ENCODE data around the gene CPXM2. TPM values are rescaled to one million over a fixed set of nuclear protein-coding genes. Genes with fewer than 3 reads are reported as not detected.
A peak's percentile ranks its signal among the peaks of the same experiment; 100 is the strongest.

CPXM2 gene
- total RNA-seq, 1 donor = not detected

DNA sequence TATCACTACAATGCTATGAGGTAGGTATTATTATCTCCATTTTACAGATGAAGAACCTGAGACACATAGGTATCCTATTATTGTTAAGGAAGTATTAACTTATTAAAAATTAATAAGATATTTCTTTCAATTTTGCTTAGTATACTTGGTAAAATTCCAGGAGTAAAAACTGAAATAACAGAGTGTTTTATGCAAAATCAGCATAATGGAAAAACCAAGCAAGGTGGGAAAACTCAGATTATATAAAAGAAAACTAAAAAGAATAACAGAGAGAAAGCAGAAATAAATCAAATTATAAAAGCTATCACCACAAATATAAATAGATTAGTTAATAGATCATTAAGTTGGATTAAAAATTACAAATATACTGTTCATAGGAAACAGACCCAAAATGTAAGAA, 82.0 kb downstream of the CPXM2 start:
- TF ChIP-seq, protein P1, sequence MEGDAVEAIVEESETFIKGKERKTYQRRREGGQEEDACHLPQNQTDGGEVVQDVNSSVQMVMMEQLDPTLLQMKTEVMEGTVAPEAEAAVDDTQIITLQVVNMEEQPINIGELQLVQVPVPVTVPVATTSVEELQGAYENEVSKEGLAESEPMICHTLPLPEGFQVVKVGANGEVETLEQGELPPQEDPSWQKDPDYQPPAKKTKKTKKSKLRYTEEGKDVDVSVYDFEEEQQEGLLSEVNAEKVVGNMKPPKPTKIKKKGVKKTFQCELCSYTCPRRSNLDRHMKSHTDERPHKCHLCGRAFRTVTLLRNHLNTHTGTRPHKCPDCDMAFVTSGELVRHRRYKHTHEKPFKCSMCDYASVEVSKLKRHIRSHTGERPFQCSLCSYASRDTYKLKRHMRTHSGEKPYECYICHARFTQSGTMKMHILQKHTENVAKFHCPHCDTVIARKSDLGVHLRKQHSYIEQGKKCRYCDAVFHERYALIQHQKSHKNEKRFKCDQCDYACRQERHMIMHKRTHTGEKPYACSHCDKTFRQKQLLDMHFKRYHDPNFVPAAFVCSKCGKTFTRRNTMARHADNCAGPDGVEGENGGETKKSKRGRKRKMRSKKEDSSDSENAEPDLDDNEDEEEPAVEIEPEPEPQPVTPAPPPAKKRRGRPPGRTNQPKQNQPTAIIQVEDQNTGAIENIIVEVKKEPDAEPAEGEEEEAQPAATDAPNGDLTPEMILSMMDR (IDR thresholded peaks at IDR 0.05; ENCODE audit: insufficient read depth, low read depth, low read length) = no peak
- DNase-seq (ENCODE audit: low read depth) = no peak
- no peak overlapping the region for H3K4me3 ChIP-seq (ENCODE audit: low read depth, low read length)

GRCh38 chr10:123808906-123809305, 82.7 kb downstream of the CPXM2 start:
- peak; percentile 49 for DNase-seq (ENCODE audit: low read depth)
- H3K4me3 ChIP-seq (ENCODE audit: low read depth, low read length) = no peak overlapping the region
- TF ChIP-seq, protein P1 (IDR thresholded peaks at IDR 0.05; ENCODE audit: insufficient read depth, low read depth, low read length) = no peak

- TF ChIP-seq, protein P1 (IDR thresholded peaks at IDR 0.05; ENCODE audit: insufficient read depth, low read depth, low read length) = no peak
- no peak for DNase-seq (ENCODE audit: low read depth)
Observed at GRCh38 chr10:123808286-123808685, 83.3 kb downstream of the CPXM2 start.

DNA sequence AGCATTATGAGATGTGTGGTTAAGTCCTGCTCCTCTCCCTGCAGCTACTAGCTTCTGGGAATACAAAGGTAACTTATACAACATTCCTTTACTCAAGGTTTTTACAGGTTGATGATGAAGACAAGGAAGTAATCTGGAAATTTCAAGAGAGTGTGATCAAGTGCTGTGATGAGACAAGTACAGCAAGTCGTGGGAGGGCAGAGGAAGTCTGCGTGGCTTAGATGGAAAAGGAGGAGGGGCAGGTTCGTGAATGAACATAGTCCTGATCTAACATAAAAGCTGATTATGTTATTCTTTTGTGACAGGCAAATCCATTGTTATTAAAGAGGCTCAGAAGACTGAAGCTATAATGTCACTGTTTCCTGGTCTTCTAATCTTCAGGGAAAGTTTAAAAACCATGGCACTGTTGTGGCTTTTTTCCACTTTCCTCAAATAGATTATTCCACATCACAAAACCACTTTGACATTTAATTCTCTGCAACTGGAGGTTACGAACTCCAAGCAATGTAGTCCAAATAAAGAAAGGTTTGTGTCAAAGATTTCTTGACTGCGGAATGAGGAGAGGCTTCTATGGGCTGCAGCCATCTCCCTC, 84.1 kb downstream of the CPXM2 start:
- no peak overlapping the region for H3K4me3 ChIP-seq (ENCODE audit: low read depth, low read length)
- TF ChIP-seq, protein P1 (IDR thresholded peaks at IDR 0.05; ENCODE audit: insufficient read depth, low read depth, low read length) = no peak
- no peak for DNase-seq (ENCODE audit: low read depth)

More at GRCh38 chr10:123808286-123808685, 83.3 kb downstream of the CPXM2 start:
- H3K4me3 ChIP-seq (ENCODE audit: low read depth, low read length) = no peak overlapping the region

DNA sequence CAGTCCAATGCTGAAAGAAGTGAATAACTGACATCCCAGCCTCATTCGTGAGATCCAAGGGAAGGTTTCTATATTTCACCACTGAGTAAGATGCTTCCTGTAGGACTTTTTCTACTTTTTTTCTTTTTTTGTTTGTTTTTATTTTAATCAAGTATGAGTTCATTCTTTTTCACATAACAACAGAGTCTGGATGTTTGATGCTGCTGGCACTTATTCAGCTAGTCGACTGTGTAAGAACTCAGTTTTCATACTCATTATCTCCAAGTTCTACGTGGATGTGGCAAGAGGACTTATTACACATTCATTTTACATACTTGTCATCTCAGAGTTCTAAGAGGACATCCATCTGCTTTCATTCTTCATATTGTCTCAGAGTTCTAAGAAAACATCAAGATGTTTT, 86.9 kb downstream of the CPXM2 start:
- TF ChIP-seq, protein P1 (IDR thresholded peaks at IDR 0.05; ENCODE audit: insufficient read depth, low read depth, low read length) = no peak
- DNase-seq (ENCODE audit: low read depth) = peak; percentile 14
- H3K4me3 ChIP-seq (ENCODE audit: low read depth, low read length) = no peak overlapping the region

DNA sequence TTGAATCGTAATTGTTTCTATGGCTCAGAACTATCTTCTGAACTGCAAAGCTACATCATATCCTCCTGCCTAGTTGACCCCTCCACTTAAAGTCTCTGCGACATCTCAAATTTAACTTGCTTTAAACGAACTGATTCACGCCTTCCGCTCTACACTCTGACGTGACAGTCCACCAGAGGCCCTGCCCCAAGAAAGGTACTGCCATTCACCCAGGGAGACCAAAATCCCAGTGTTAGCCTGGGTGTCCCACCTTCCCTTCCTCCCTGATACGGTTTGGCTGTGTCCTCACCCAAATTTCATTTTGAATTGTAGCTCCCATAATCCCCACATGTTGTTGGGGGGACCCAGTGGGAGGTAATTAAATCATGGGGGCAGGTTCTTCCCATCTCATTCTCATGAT, 90.8 kb downstream of the CPXM2 start:
- DNase-seq (ENCODE audit: low read depth) = no peak
- H3K4me3 ChIP-seq (ENCODE audit: low read depth, low read length) = no peak overlapping the region
- TF ChIP-seq, protein P1 (IDR thresholded peaks at IDR 0.05; ENCODE audit: insufficient read depth, low read depth, low read length) = no peak

- H3K4me3 ChIP-seq (ENCODE audit: low read depth, low read length) = no peak overlapping the region
- DNase-seq (ENCODE audit: low read depth) = no peak
- TF ChIP-seq, protein P1 (IDR thresholded peaks at IDR 0.05; ENCODE audit: insufficient read depth, low read depth, low read length) = no peak
Observed at GRCh38 chr10:123800289-123800688, 91.3 kb downstream of the CPXM2 start.
